GM12878 (cell line): Measurements from ENCODE around the gene C10orf67. TPM values are rescaled to one million over a fixed set of nuclear protein-coding genes. Genes with fewer than 3 reads are reported as not detected.
A peak's percentile ranks its signal among the peaks of the same experiment; 100 is the strongest.

Experiments
- ATAC-seq: fragments of 200-7000 bp; cut with Tn5 transposase; 3 replicates; pipeline ENCODE4 v1.9.1; 2020; ENCODE audit warnings: mild to moderate bottlenecking, moderate library complexity
- BruUV-seq: library from RNA; stranded (reverse); fragments of 400-500 nt; replicated peaks from 2 replicates; lab custom pipeline; 2021; lab: Mats Ljungman, UMichigan
- CTCF ChIA-PET: fragments of 300-600 bp; sonication (Branson Sonifier 250); formaldehyde crosslinking; extraction: SDS; loops from one replicate; lab custom pipeline; 2021; ENCODE audit warnings: inconsistent platforms; lab: Yijun Ruan, JAX
- POLR2A ChIA-PET: fragments of 350-600 bp; formaldehyde crosslinking; extraction: SDS; loops from one replicate; lab custom pipeline; 2021; ENCODE audit warnings: inconsistent platforms; lab: Charles Lee
- RAD21 ChIA-PET: fragments of 300-600 bp; sonication (Branson Sonifier 250); formaldehyde crosslinking; loops from one replicate; lab custom pipeline; 2023; ENCODE audit warnings: antibody characterized with exemption; ENCODE audit not compliant: unreplicated experiment; lab: Charles Lee
- SMC1A ChIA-PET: fragments of 300-600 bp; sonication (Branson Sonifier 250); formaldehyde crosslinking; loops from one replicate; lab custom pipeline; 2023; ENCODE audit not compliant: unreplicated experiment, uncharacterized antibody; lab: Charles Lee
- DNase-seq: peaks from one replicate; pipeline ENCODE4 v3.0.0-alpha.2; 2011; ENCODE audit warnings: low read depth, low spot score
- FAIRE-seq: peaks from 3 replicates; lab custom pipeline; 2011; peaks lifted over from hg19 to GRCh38; lab: Jason Lieb, UNC
- H2AFZ ChIP-seq: 2 replicates; pipeline ENCODE4 v1.6.0; 2011; ENCODE audit warnings: low read depth, low read length, control low read depth; ENCODE audit not compliant: control insufficient read depth
- H3K27ac ChIP-seq: 2 replicates; pipeline ENCODE4 v1.5.1; 2011; ENCODE audit warnings: control low read depth; ENCODE audit not compliant: control insufficient read depth, insufficient read depth
- H3K27me3 ChIP-seq, 2 experiments: replicated peaks in 1 of 2; 2 replicates each; pipeline versions ENCODE4 v1.6.0 to v1.6.1; 2011; ENCODE audit warnings: low read length in 1 of 2; ENCODE audit not compliant: control insufficient read depth in 2 of 2, insufficient read depth in 2 of 2
- H3K36me3 ChIP-seq, 2 experiments: 2 replicates each; pipeline ENCODE4 v1.5.1; 2011; ENCODE audit warnings: low read length in 1 of 2; ENCODE audit not compliant: control insufficient read depth in 2 of 2, insufficient read depth in 2 of 2
- H3K4me1 ChIP-seq: 2 replicates; pipeline ENCODE4 v1.6.1; 2011; ENCODE audit warnings: mild to moderate bottlenecking, low read length, moderate library complexity, mixed read lengths; ENCODE audit not compliant: control insufficient read depth, insufficient read depth
- H3K4me2 ChIP-seq: 2 replicates; pipeline ENCODE4 v1.6.0; 2011; ENCODE audit warnings: control low read depth; ENCODE audit not compliant: control insufficient read depth, insufficient read depth
- H3K4me3 ChIP-seq: fragments of 200-600 bp; sonication (generic); 2 replicates; pipeline ENCODE4 v1.5.1; 2016
- H3K79me2 ChIP-seq: 2 replicates; pipeline ENCODE4 v1.6.0; 2011; ENCODE audit warnings: low read length; ENCODE audit not compliant: control insufficient read depth, insufficient read depth
- H3K9ac ChIP-seq: 2 replicates; pipeline ENCODE4 v1.8.0; 2011; ENCODE audit warnings: low read length, control low read depth, mixed read lengths; ENCODE audit not compliant: control insufficient read depth, insufficient read depth
- H3K9me3 ChIP-seq: replicated peaks from 3 replicates; pipeline ENCODE4 v1.5.1; 2011; ENCODE audit warnings: mild to moderate bottlenecking, low read length; ENCODE audit not compliant: control insufficient read depth, insufficient read depth
- H4K20me1 ChIP-seq: 2 replicates; pipeline ENCODE4 v1.6.0; 2011; ENCODE audit not compliant: control insufficient read depth, insufficient read depth
- BRCA1 ChIP-seq: IDR thresholded peaks from 2 replicates; pipeline ENCODE4 v1.6.1; 2011; ENCODE audit warnings: low read depth, low read length, improper control_type of control experiment
- CREM ChIP-seq: IDR thresholded peaks from 2 replicates; pipeline ENCODE4 v1.6.1; 2014; ENCODE audit warnings: antibody characterized with exemption, low read depth
- CTCF ChIP-seq, 3 experiments: IDR thresholded peaks in 2 of 3; conservative IDR thresholded peaks in 1 of 3; 2 replicates each; pipeline ENCODE4 v1.5.1; 2011; ENCODE audit warnings: low read depth in 3 of 3, low read length in 3 of 3, mild to moderate bottlenecking in 3 of 3, control low read depth in 2 of 3, moderate library complexity in 2 of 3, inconsistent platforms in 1 of 3, mixed read lengths in 1 of 3; ENCODE audit not compliant: control insufficient read depth in 2 of 3, insufficient read depth in 1 of 3; ENCODE audit errors: extremely low read depth in 1 of 3
- IKZF2 ChIP-seq, 2 experiments: fragments of 450-650 bp; IDR thresholded peaks; 2 replicates each; pipeline ENCODE4 v1.6.1; 2017; ENCODE audit warnings: mild to moderate bottlenecking in 2 of 2, moderate library complexity in 2 of 2
- RAD21 ChIP-seq: IDR thresholded peaks from 2 replicates; pipeline ENCODE4 v1.6.1; 2011; ENCODE audit warnings: mild to moderate bottlenecking, low read depth, low read length, moderate library complexity; ENCODE audit not compliant: insufficient read depth
- RUNX3 ChIP-seq: IDR thresholded peaks from 2 replicates; pipeline ENCODE4 v1.6.1; 2012; ENCODE audit warnings: low read length, inconsistent platforms
- SRF ChIP-seq, 2 experiments: IDR thresholded peaks; 2 replicates each; pipeline ENCODE4 v1.6.1; 2011; ENCODE audit warnings: low read depth in 2 of 2, low read length in 2 of 2, mild to moderate bottlenecking in 1 of 2, moderate library complexity in 1 of 2
- WGBS: methylation state at CpG from one replicate; pipeline ENCODE4 v1.1.6; 2016; ENCODE audit warnings: low lambda C conversion rate; ENCODE audit not compliant: insufficient replicate concordance, insufficient coverage; ENCODE audit errors: missing lambda C conversion rate; 5-methylcytosine and 5-hydroxymethylcytosine counted together
- in situ Hi-C: fragments of 300-500 bp; cut with MboI; formaldehyde crosslinking; loops from 9 replicates; pipeline ENCODE4 v1.14.3; 2018; ENCODE audit warnings: mixed read lengths
- intact Hi-C: fragments of 100-400 bp; cut with micrococcal nuclease; formaldehyde crosslinking; loops from one replicate; pipeline ENCODE4 v1.14.2; 2022; ENCODE audit not compliant: unreplicated experiment
- polyA plus RNA-seq, 11 experiments: library from polyadenylated mRNA; depleted of rRNA in 4 of 11; unstranded in 6 of 11; stranded (reverse) in 5 of 11; fragments of >200 nt; fragmentation: Nextera tagmentation in 4 of 11; fragmentation: Illumina TruSeq in 1 of 11; extraction: Ambion mirVana in 4 of 11; extraction: Trizol in 1 of 11; gene quantifications; 1 replicate in 1 of 11; 2 replicates in 10 of 11; pipeline versions ENCODE4 v1.2.1 to v1.2.3, GENCODE V29; 2011 to 2016; ENCODE audit warnings: inconsistent platforms in 2 of 11, missing spikeins in 2 of 11, low read depth in 1 of 11
- total RNA-seq, 4 experiments: library from RNA; depleted of rRNA in 3 of 4; stranded (reverse); fragments of >200 nt in 3 of 4; fragmentation: Illumina TruSeq in 1 of 4; extraction: Trizol in 1 of 4; gene quantifications; 2 replicates each; pipeline versions ENCODE4 v1.2.1 to v1.2.3, GENCODE V29; 2013 to 2021

C10orf67 gene
- total and polyA plus RNA-seq, 10 of the 15 experiments (the other 5 are each of a cell fraction or from before 2014, with no cell fraction given), result 0.06 TPM; not detected in 9

GRCh38 chr10:23294638-23295247 is 49.9 kb downstream of the C10orf67 start:
- no peak for FAIRE-seq
- in situ Hi-C loops, result loop anchor here (5.0 kb wide), 1 partner anchor 137 kb away; no protein-coding TSS in a partner anchor
- no peak overlapping the region for H3K4me2 ChIP-seq
- ChIA-PET SMC1A (interaction anchor here (1.1 kb wide), 1 partner anchor 17 kb away, joined by 3 read pairs; no protein-coding TSS in a partner anchor), CTCF (interaction anchor here (0.8 to 7.6 kb wide), 8 partner anchors 9 to 1263 kb away, joined by 3 to 106 read pairs (median 4); no protein-coding TSS in a partner anchor), POLR2A (no interaction called here), RAD21 (interaction anchor here (0.6 to 5.4 kb wide), 3 partner anchors 132 to 795 kb away, joined by 3 to 24 read pairs (median 5); no protein-coding TSS in a partner anchor)
- H3K4me3 ChIP-seq, result no peak overlapping the region
- BruUV-seq, result no TSS peak
- 45% methylated on average over 5 of the region's 5 CpGs for WGBS
- no peaks in the 10 kb centered on the region; a peak in 1 of 4 replicates for H3K27me3 ChIP-seq
- H2AFZ ChIP-seq, result no peak overlapping the region
- no peaks in the 10 kb centered on the region; the same call in 1 of the 2 replicates for H4K20me1 ChIP-seq
- intact Hi-C loops, result loop anchor here (5.0 kb wide), 1 partner anchor 212 kb away; no protein-coding TSS in a partner anchor
- no peak for ATAC-seq
- no peaks in the 10 kb centered on the region for H3K79me2 ChIP-seq
- no peak overlapping the region for H3K9ac ChIP-seq
- DNase-seq, result no peak
- H3K4me1 ChIP-seq, result no peaks in the 10 kb centered on the region
- no peak overlapping the region for H3K27ac ChIP-seq
- no peaks in the 10 kb centered on the region for H3K9me3 ChIP-seq
- no peaks in the 10 kb centered on the region for H3K36me3 ChIP-seq
- TF ChIP-seq SRF (IDR thresholded peaks at IDR 0.05; ENCODE audit: low read depth in 2 of 2, low read length in 2 of 2), result no peak
- no peak for TF ChIP-seq RUNX3
- TF ChIP-seq CREM, result no peak
- no peak for TF ChIP-seq IKZF2 (IDR thresholded peaks at IDR 0.05)
- peak; percentile 36 for TF ChIP-seq RAD21
- TF ChIP-seq BRCA1, result no peak
- peak; percentile 18 to 24 (median 21); a peak in 2 of 6 replicates for TF ChIP-seq CTCF (IDR thresholded peaks at IDR 0.05 in 2 of 3, conservative IDR thresholded peaks at IDR 0.05 in 1 of 3; ENCODE audit: control insufficient read depth in 2 of 3, extremely low read depth in 1 of 3, insufficient read depth in 1 of 3, low read depth in 3 of 3, low read length in 3 of 3)
